Activated naive CD8-positive, alpha-beta T cell treated with anti-CD3 and anti-CD28 coated beads, Interleukin-2, amount 50 U/mL, for 16 hours (primary cell): ENCODE results near the gene GARIN5A.

Experiments used
- DNase-seq: peaks from one replicate; pipeline ENCODE4 v3.0.0-alpha.2; 2020; ENCODE audit warnings: low read depth, low spot score

GARIN5A gene

DNA sequence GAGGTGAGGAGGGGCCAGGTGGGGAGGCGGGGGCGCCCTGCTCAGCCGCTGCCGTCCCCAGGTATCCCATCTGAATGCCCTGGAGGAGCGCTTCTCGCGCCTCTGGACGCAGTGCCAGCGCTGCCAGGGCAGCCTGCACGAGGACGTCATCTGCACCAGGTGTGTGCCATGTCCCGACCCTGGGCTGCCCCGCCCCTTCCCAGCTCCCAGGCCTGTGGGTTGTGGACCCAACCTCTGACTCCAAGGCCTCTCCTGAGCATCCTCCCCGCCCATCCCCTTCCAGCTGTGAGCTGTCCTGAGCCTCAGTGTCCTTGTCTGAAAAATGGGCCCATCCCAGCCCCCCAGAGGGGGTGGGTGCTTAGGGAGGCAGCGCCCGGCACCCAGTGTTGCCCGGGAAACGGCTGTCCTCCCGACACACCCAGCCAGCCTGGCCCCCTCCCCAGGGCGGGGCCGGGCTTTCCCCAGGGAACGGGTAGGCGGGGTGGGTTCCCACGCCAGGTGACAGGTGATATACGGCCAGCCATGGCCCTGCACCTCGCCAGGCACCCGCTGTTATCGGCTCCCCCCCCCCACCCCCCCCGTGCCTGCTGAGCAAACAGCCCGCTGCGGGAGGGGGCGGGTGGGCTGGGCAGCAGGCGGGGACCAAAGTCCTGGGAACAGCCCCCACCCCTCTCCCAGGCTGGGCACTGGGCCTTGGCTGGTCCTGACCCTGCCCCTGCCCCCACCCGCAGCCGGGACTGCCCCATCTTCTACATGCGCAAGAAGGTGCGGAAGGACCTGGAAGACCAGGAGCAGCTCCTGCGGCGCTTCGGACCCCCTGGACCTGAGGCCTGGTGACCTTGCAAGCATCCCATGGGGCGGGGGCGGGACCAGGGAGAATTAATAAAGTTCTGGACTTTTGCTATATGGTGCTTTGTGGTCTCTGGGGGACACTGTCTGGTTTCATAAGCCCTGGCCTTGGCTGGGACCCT is 59.3 kb downstream of the GARIN5A start:
- no peak for DNase-seq
